KBM-7 (cell line): Measurements from ENCODE around the gene TALDO1.

Experiments
- DNase-seq: peaks from one replicate; pipeline ENCODE4 v3.0.0-alpha.2; 2015
- in situ Hi-C: fragments of 300-500 bp; cut with MboI; formaldehyde crosslinking; loops from 2 replicates; pipeline ENCODE4 v1.14.3; 2020; ENCODE audit warnings: low sequenced_read_pairs, low pct_unique_long_range_greater_than_20kb, mixed read lengths

Gene TALDO1

GRCh38 chr11:765025-765801, 17.9 kb downstream of the TALDO1 start:
- in situ Hi-C loops = no loop called here
- peak; percentile 80 for DNase-seq

- DNase-seq = no peak
- in situ Hi-C loops = no loop called here
Observed at GRCh38 chr11:765802-766091, 18.5 kb downstream of the TALDO1 start.

- in situ Hi-C loops = no loop called here
- DNase-seq = no peak
Observed at GRCh38 chr11:766106-766935, 19.1 kb downstream of the TALDO1 start.

GRCh38 chr11:766936-767210, 19.6 kb downstream of the TALDO1 start:
- DNase-seq = no peak
- in situ Hi-C loops = no loop called here

- no peak for DNase-seq
- in situ Hi-C loops = no loop called here
Observed at GRCh38 chr11:767238-767637, 20.0 kb downstream of the TALDO1 start.

- DNase-seq = no peak
- in situ Hi-C loops = no loop called here
Observed at GRCh38 chr11:769887-770641, 22.8 kb downstream of the TALDO1 start.

GRCh38 chr11:770642-771616, 23.7 kb downstream of the TALDO1 start:
- DNase-seq = no peak
- in situ Hi-C loops = no loop called here

- in situ Hi-C loops = no loop called here
- no peak for DNase-seq
Observed at GRCh38 chr11:771617-772204, 24.4 kb downstream of the TALDO1 start.

GRCh38 chr11:772429-773390, 25.4 kb downstream of the TALDO1 start:
- in situ Hi-C loops = no loop called here
- no peak for DNase-seq

GRCh38 chr11:773425-773824, 26.2 kb downstream of the TALDO1 start:
- in situ Hi-C loops = no loop called here

GRCh38 chr11:773830-774229, 26.6 kb downstream of the TALDO1 start:
- in situ Hi-C loops = no loop called here
- DNase-seq = no peak

More at GRCh38 chr11:773425-773824, 26.2 kb downstream of the TALDO1 start:
- no peak for DNase-seq

- DNase-seq = no peak
- in situ Hi-C loops = no loop called here
Observed at GRCh38 chr11:774873-775592, 27.8 kb downstream of the TALDO1 start.

- in situ Hi-C loops = no loop called here
- no peak for DNase-seq
Observed at GRCh38 chr11:776263-776560, 28.9 kb downstream of the TALDO1 start.

GRCh38 chr11:776561-777287, 29.5 kb downstream of the TALDO1 start:
- in situ Hi-C loops = no loop called here
- DNase-seq = peak; percentile 52

- peak; percentile 78 for DNase-seq
- in situ Hi-C loops = no loop called here
Observed at GRCh38 chr11:777288-778255, 30.3 kb downstream of the TALDO1 start, which contains the start of gene GATD1. Gene GATD1 (minus strand): TSS chr11:777487. CDS start chr11:777462, 25 bp downstream.
